Natural killer cell (primary cell): Measurements from ENCODE around the gene TIGD3. TPM values are rescaled to one million over a fixed set of nuclear protein-coding genes. Genes with fewer than 3 reads are reported as not detected.
"Not testable (repeated sequence)": the region's sequence is repeated elsewhere in the genome, so short reads cannot be mapped to it uniquely, and the experiment has no call there.

Experiments used
- ATAC-seq, 3 donors: fragments of 150-1000 bp in 2 of 3; fragments of 200-7000 bp in 1 of 3; cut with Tn5 transposase; 1 replicate in 1 of 3; 2 replicates in 2 of 3; pipeline ENCODE4 v1.10.0; 2021; ENCODE audit warnings: mild to moderate bottlenecking in 2 of 3, moderate library complexity in 2 of 3
- DNase-seq, 2 donors: peaks; one replicate each; pipeline versions ENCODE4 v3.0.0 to v3.0.0-alpha.2; 2013 to 2021; ENCODE audit warnings: mixed read lengths in 1 of 2
- H3K27ac ChIP-seq: one replicate; pipeline ENCODE4 v1.5.1; 2013; ENCODE audit warnings: mild to moderate bottlenecking, low read length
- H3K27me3 ChIP-seq: one replicate; pipeline ENCODE4 v1.6.1; 2013; ENCODE audit warnings: low read length; ENCODE audit not compliant: control insufficient read depth, insufficient read depth
- H3K36me3 ChIP-seq: one replicate; pipeline ENCODE4 v1.6.1; 2013; ENCODE audit warnings: low read length; ENCODE audit not compliant: control insufficient read depth, insufficient read depth
- H3K4me1 ChIP-seq: one replicate; pipeline ENCODE4 v1.6.1; 2013; ENCODE audit warnings: low read length; ENCODE audit not compliant: control insufficient read depth, insufficient read depth
- H3K4me3 ChIP-seq: one replicate; pipeline ENCODE4 v1.5.1; 2013; ENCODE audit warnings: low read length
- H3K9me3 ChIP-seq: one replicate; pipeline ENCODE4 v1.6.1; 2013; ENCODE audit warnings: low read length; ENCODE audit not compliant: control insufficient read depth, insufficient read depth
- H3K27ac Mint-ChIP-seq, 2 donors: one replicate each; pipeline ENCODE4 v1.8.0; 2022; ENCODE audit warnings: mild to moderate bottlenecking in 2 of 2, mixed read lengths in 2 of 2, moderate library complexity in 1 of 2
- H3K27me3 Mint-ChIP-seq, 2 donors: one replicate each; pipeline ENCODE4 v1.8.0; 2022; ENCODE audit warnings: low read depth in 2 of 2, mixed read lengths in 2 of 2
- H3K36me3 Mint-ChIP-seq: one replicate; pipeline ENCODE4 v1.8.0; 2022; ENCODE audit warnings: mixed read lengths
- H3K4me1 Mint-ChIP-seq, 2 donors: one replicate each; pipeline ENCODE4 v1.8.0; 2022; ENCODE audit warnings: mixed read lengths in 2 of 2
- H3K4me3 Mint-ChIP-seq: one replicate; pipeline ENCODE4 v1.8.0; 2022; ENCODE audit warnings: mild to moderate bottlenecking, moderate library complexity, mixed read lengths
- H3K9me3 Mint-ChIP-seq, 2 donors: one replicate each; pipeline ENCODE4 v1.8.0; 2022; ENCODE audit warnings: mixed read lengths in 2 of 2
- WGBS: methylation state at CpG from one replicate; pipeline ENCODE4 v1.1.7; 2013; ENCODE audit warnings: missing lambda C conversion rate; ENCODE audit not compliant: insufficient coverage; 5-methylcytosine and 5-hydroxymethylcytosine counted together
- intact Hi-C: fragments of 100-400 bp; cut with micrococcal nuclease; formaldehyde crosslinking; loops from one replicate; pipeline ENCODE4 v1.14.2; 2022
- total RNA-seq, 4 donors: library from RNA; stranded (reverse); fragments of 120-200 nt in 1 of 4; gene quantifications; one replicate each; pipeline versions ENCODE4 v1.2.3 to v1.2.4, GENCODE V29; 2013 to 2022
- TF ChIP-seq, protein P1 (sequence below): fragments of 200-600 bp; IDR thresholded peaks from one replicate; pipeline ENCODE4 v1.8.0; 2022; ENCODE audit warnings: antibody characterized with exemption

Gene TIGD3
- total RNA-seq, 3 donors from 2014 or later (not counting 1 experiment from before 2014, with no cell fraction given) = 0.70 to 2.2 (median 1.2) TPM

DNA sequence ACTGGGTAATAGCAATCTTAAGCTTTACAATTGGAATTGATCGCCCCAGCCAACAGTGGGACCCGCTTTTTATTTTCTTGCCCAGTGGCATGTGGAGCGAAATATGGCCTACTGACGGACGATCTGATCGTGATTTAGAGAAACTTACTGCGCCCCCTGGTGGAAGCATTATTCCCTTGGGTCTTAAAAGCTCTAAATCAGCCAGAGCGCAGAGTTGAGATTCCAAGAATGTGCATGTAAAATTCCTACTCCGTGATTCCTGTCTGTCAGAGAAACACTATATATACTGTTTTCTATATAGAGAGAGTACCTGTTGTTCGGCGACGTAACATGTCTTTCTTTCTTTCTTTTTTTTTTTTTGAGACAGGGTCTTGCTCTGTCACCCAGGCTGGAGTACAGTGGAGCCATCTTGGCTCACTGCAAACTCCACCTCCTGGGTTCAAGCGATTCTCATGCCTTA, 24.6 kb upstream of the TIGD3 start:
- intact Hi-C loops = loop anchor here (1.0 to 10.0 kb wide), 3 partner anchors 55 to 485 kb away; partner anchors contain the start of gene CDC42BPG

DNA sequence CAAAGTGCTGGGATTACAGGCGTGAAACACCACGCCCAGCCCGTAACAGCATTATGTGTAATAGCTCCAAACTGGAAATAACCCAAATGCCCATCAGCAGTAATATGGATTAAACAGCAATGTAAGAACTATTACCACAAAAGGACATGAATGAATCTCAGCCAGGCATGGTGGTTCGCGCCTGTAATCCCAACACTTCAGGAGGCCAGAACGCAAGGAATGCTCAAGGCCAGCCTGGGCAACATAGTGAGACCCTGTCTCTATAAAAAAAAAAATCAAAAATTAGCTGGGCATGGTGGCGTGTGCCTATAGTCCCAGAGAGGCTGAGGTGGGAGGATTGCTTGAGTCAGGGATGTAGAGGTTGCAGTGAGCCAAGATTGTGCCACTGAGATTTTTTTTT, 24.0 kb upstream of the TIGD3 start:
- H3K4me3 Mint-ChIP-seq = no peak overlapping the region
- TF ChIP-seq, protein P1, sequence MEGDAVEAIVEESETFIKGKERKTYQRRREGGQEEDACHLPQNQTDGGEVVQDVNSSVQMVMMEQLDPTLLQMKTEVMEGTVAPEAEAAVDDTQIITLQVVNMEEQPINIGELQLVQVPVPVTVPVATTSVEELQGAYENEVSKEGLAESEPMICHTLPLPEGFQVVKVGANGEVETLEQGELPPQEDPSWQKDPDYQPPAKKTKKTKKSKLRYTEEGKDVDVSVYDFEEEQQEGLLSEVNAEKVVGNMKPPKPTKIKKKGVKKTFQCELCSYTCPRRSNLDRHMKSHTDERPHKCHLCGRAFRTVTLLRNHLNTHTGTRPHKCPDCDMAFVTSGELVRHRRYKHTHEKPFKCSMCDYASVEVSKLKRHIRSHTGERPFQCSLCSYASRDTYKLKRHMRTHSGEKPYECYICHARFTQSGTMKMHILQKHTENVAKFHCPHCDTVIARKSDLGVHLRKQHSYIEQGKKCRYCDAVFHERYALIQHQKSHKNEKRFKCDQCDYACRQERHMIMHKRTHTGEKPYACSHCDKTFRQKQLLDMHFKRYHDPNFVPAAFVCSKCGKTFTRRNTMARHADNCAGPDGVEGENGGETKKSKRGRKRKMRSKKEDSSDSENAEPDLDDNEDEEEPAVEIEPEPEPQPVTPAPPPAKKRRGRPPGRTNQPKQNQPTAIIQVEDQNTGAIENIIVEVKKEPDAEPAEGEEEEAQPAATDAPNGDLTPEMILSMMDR = no peak
- no peak overlapping the region for H3K4me3 ChIP-seq
- no peaks in the 10 kb centered on the region for H3K9me3 Mint-ChIP-seq
- intact Hi-C loops = loop anchor here (1.0 to 10.0 kb wide), 3 partner anchors 55 to 486 kb away; partner anchors contain the start of gene CDC42BPG
- no peaks in the 10 kb centered on the region for H3K27me3 ChIP-seq
- DNase-seq (no peak), ATAC-seq (no peak)
- no peak overlapping the region for H3K27ac ChIP-seq
- H3K27me3 Mint-ChIP-seq = no peaks in the 10 kb centered on the region
- 84% methylated on average over 7 of the region's 7 CpGs for WGBS
- no peaks in the 10 kb centered on the region for H3K36me3 ChIP-seq
- H3K4me1 Mint-ChIP-seq = peaks cover 23 to 25% of the 10 kb centered on the region in 2 donors
- peaks cover 9% of the 10 kb centered on the region for H3K4me1 ChIP-seq
- H3K9me3 ChIP-seq = no peaks in the 10 kb centered on the region
- H3K27ac Mint-ChIP-seq = no peak overlapping the region
- no peaks in the 10 kb centered on the region for H3K36me3 Mint-ChIP-seq

More for the DNA sequence above, 24.6 kb upstream of the TIGD3 start:
- Histone ChIP-seq H3K4me1 (peaks cover 8% of the 10 kb centered on the region), H3K27ac (no peak overlapping the region), H3K9me3 (no peaks in the 10 kb centered on the region), H3K27me3 (no peaks in the 10 kb centered on the region), H3K36me3 (no peaks in the 10 kb centered on the region), H3K4me3 (no peak overlapping the region)
- no peaks in the 10 kb centered on the region for H3K27me3 Mint-ChIP-seq
- DNase-seq (peak; percentile 66 to 93), ATAC-seq (peak in 2 of 3 donors; percentile 24 to 35)
- H3K36me3 Mint-ChIP-seq = no peaks in the 10 kb centered on the region
- no peak overlapping the region for H3K4me3 Mint-ChIP-seq
- TF ChIP-seq, protein P1 = peak; percentile 84
- no peaks in the 10 kb centered on the region for H3K9me3 Mint-ChIP-seq
- H3K27ac Mint-ChIP-seq = peak overlapping the region; percentile 38 to 69
- 13% methylated on average over 12 of the region's 13 CpGs for WGBS
- peaks cover 18 to 19% of the 10 kb centered on the region in 2 donors for H3K4me1 Mint-ChIP-seq

DNA sequence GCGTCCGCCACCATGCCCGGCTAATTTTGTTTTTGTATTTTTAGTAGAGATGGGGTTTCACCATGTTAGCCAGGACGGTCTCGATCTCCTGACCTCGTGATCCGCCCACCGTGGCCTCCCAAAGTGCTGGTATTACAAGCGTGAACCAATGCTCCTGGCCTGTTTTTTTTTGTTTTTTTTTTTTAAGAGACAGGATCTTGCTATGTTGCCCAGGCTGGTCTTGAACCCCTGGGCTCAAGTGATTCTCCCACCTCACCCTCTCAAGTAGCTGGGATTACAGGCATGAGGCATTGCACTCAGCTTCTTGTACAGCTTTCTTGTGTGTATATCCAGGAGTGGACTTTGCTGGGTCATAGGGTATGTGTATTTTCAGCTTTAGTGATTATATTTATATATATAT, 22.0 kb upstream of the TIGD3 start:
- not testable (repeated sequence) for H3K27me3 ChIP-seq, DNase-seq, H3K4me1 ChIP-seq, H3K27ac Mint-ChIP-seq, H3K27ac ChIP-seq, H3K36me3 Mint-ChIP-seq, H3K4me3 ChIP-seq, H3K36me3 ChIP-seq, H3K4me3 Mint-ChIP-seq, H3K9me3 Mint-ChIP-seq, ATAC-seq, H3K27me3 Mint-ChIP-seq, H3K9me3 ChIP-seq
- intact Hi-C loops = loop anchor here (5.0 to 10.0 kb wide), 2 partner anchors 130 to 488 kb away; partner anchors contain the start of gene CDC42BPG
- H3K4me1 Mint-ChIP-seq = peaks cover 26 to 27% of the 10 kb centered on the region in 2 donors
- WGBS = 92% methylated on average over 6 of the region's 9 CpGs

DNA sequence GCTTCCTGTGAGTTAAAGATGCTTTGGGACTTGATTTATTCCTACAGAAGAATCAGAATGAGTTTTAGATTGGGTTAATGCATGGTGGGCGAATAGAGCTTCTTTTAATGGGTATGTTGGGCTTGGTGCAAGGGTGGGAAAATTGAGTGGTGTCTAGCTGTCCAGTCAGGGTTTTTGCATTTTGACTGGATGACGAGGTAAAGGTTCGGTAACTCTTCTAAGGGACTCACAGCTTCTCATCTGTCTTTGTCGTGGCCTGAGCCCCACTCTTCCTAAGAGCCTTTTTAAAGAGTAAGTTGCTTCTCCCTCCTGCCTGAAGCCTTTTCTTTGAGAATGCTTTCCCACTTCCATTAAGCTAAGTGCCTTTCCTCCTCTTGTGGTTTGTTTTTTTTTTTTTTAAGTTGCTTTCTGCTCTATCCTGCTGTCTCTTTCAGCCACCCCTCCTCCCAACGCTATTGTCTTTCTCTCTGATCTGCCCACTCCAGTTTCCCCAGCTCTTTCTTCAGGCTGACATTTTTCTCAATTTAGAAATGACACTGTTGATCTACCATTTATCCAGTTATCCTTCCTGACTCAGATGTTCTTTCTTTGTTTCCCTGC, 19.8 kb upstream of the TIGD3 start:
- peak overlapping the region; percentile 86 for H3K4me3 ChIP-seq
- peak in 1 of 2 donors; percentile 21 for DNase-seq
- H3K27ac ChIP-seq = no peak overlapping the region
- TF ChIP-seq, protein P1 = no peak
- H3K4me1 ChIP-seq = peaks cover 9% of the 10 kb centered on the region
- intact Hi-C loops = loop anchor here (5.0 to 10.0 kb wide), 2 partner anchors 132 to 490 kb away; partner anchors contain the start of gene CDC42BPG
- no peaks in the 10 kb centered on the region for H3K27me3 Mint-ChIP-seq
- WGBS = 29% methylated on average over 5 of the region's 5 CpGs
- H3K9me3 Mint-ChIP-seq = no peaks in the 10 kb centered on the region
- H3K36me3 Mint-ChIP-seq = no peaks in the 10 kb centered on the region
- H3K27ac Mint-ChIP-seq = peak overlapping the region; percentile 65 to 98
- no peak for ATAC-seq
- peaks cover 12% of the 10 kb centered on the region for H3K36me3 ChIP-seq
- peaks cover 40 to 41% of the 10 kb centered on the region in 2 donors for H3K4me1 Mint-ChIP-seq
- no peaks in the 10 kb centered on the region for H3K9me3 ChIP-seq
- H3K4me3 Mint-ChIP-seq = peak overlapping the region; percentile 100
- H3K27me3 ChIP-seq = no peaks in the 10 kb centered on the region
